Ovary (tissue), 9 donors: ENCODE data around the gene HDAC7. TPM values are rescaled to one million over a fixed set of nuclear protein-coding genes. Genes with fewer than 3 reads are reported as not detected.
A peak's percentile ranks its signal among the peaks of the same experiment; 100 is the strongest.

Source experiments
- DNase-seq, 5 donors: peaks; one replicate each; pipeline ENCODE4 v3.0.0-alpha.2; 2019 to 2020
- H3K27ac ChIP-seq, 2 donors: fragments of 200-600 bp; one replicate each; pipeline versions ENCODE4 v1.5.1 to v1.8.0; 2019 to 2022
- H3K27me3 ChIP-seq: fragments of 200-600 bp; one replicate; pipeline ENCODE4 v1.8.0; 2022
- H3K36me3 ChIP-seq: fragments of 200-600 bp; sonication (generic); one replicate; pipeline ENCODE4 v1.5.1; 2019
- H3K4me1 ChIP-seq: one replicate; pipeline ENCODE4 v1.8.1; 2013; ENCODE audit warnings: mild to moderate bottlenecking, moderate library complexity; ENCODE audit not compliant: insufficient read depth
- H3K4me3 ChIP-seq: fragments of 200-600 bp; sonication (generic); one replicate; pipeline ENCODE4 v1.5.1; 2017
- H3K9me3 ChIP-seq, 2 donors: fragments of 200-600 bp in 1 of 2; sonication (generic) in 1 of 2; one replicate each; pipeline versions ENCODE4 v1.5.1 to v1.8.1; 2013 to 2019; ENCODE audit warnings: mild to moderate bottlenecking in 1 of 2, moderate library complexity in 1 of 2
- CTCF ChIP-seq, 3 donors: fragments of 450-650 bp in 2 of 3; fragments of 200-600 bp in 1 of 3; IDR thresholded peaks; one replicate each; pipeline versions ENCODE4 v1.5.1 to v1.8.0; 2016 to 2022; ENCODE audit warnings: antibody characterized with exemption in 3 of 3, mild to moderate bottlenecking in 1 of 3
- EP300 ChIP-seq: sonication (generic); formaldehyde crosslinking; IDR thresholded peaks from one replicate; pipeline ENCODE4 v1.6.1; 2017; ENCODE audit warnings: antibody characterized with exemption
- POLR2A ChIP-seq: fragments of 450-650 bp; IDR thresholded peaks from one replicate; pipeline ENCODE4 v1.6.1; 2017; ENCODE audit warnings: antibody characterized with exemption, mild to moderate bottlenecking, moderate library complexity
- WGBS, 3 donors: extraction: QIAGEN DNeasy Blood & Tissue Kit in 1 of 3; methylation state at CpG; one replicate each; pipeline versions ENCODE4 v1.1.5 to v1.1.7; 2013 to 2017; 5-methylcytosine and 5-hydroxymethylcytosine counted together
- intact Hi-C, 4 donors: fragments of 100-400 bp; cut with DNase I; formaldehyde crosslinking; loops; one replicate each; pipeline versions ENCODE4 v1.11.0 to v1.15.1; 2022 to 2023
- polyA plus RNA-seq, 2 donors: library from polyadenylated mRNA; stranded (reverse); fragments of 200-250 nt in 1 of 2; fragments of 350-450 nt in 1 of 2; fragmentation: Illumina TruSeq in 1 of 2; extraction: RNeasy Lipid Tissue Mini Kit (QIAGEN cat#74804) in 1 of 2; gene quantifications; one replicate each; pipeline ENCODE4 v1.2.3, GENCODE V29; 2013 to 2014
- total RNA-seq, 7 donors: library from RNA; depleted of rRNA in 2 of 7; stranded (reverse); fragments of >200 nt in 2 of 7; fragmentation: NEBNext Ultra II Directional in 3 of 7; extraction: Animal tissue kit (Norgen Biotek cat#: 25700) in 3 of 7; gene quantifications; one replicate each; pipeline versions ENCODE4 v1.1.0 to v1.2.4, GENCODE V29; 2016 to 2023
- donor health status: DM: no; HTN: no; CAD: no; lungs with moderate emphysema.
- donor health status: DM: no; HTN: no; CAD: no.
- donor health status: Bipolar disorder and iron deficiency.
- donor health status: DM: yes; HTN: yes; CAD: no.
- donor health status: DM: no; HTN: no; CAD: no.
- donor health status: DM: yes; HTN: yes; CAD: no.

The HDAC7 gene
- total and polyA plus RNA-seq, 9 donors, result 40.1 to 151 (median 102) TPM

- 74 to 81% (median 79%) methylated on average over 19 of the region's 19 CpGs for WGBS, 3 donors
- peak overlapping the region in 1 of 2 donors; percentile 34 for H3K27ac ChIP-seq
- H3K27me3 ChIP-seq, result no peaks in the 10 kb centered on the region
- H3K36me3 ChIP-seq, result no peaks in the 10 kb centered on the region
- TF ChIP-seq CTCF (IDR thresholded peaks at IDR 0.05) (no peak), POLR2A (no peak), EP300 (no peak)
- intact Hi-C loops, result no loop called here
- no peaks in the 10 kb centered on the region for H3K9me3 ChIP-seq
- peaks cover 12% of the 10 kb centered on the region for H3K4me1 ChIP-seq
- no peak for DNase-seq
- H3K4me3 ChIP-seq, result no peak overlapping the region
Observed at GRCh38 chr12:47750916-47751470, 68.7 kb downstream of the HDAC7 start.

GRCh38 chr12:47750229-47750798 lies 69.4 kb downstream of the HDAC7 start:
- 57 to 65% (median 58%) methylated on average over 10 of the region's 10 CpGs for WGBS, 3 donors
- no peak for TF ChIP-seq CTCF (IDR thresholded peaks at IDR 0.05)
- TF ChIP-seq POLR2A, result no peak
- TF ChIP-seq EP300, result no peak
- intact Hi-C loops, result no loop called here
- Histone ChIP-seq H3K4me3 (no peak overlapping the region), H3K27me3 (no peaks in the 10 kb centered on the region), H3K27ac (peak overlapping the region in 1 of 2 donors; percentile 19), H3K4me1 (peaks cover 11% of the 10 kb centered on the region), H3K36me3 (no peaks in the 10 kb centered on the region), H3K9me3 (no peaks in the 10 kb centered on the region)
- DNase-seq, result no peak

GRCh38 chr12:47748899-47749298 lies 70.8 kb downstream of the HDAC7 start:
- H3K36me3 ChIP-seq, result no peaks in the 10 kb centered on the region
- peaks cover 7% of the 10 kb centered on the region for H3K4me1 ChIP-seq
- WGBS, 3 donors, result 98 to 99% (median 98%) methylated on average over 3 of the region's 3 CpGs
- no peak for DNase-seq
- H3K27me3 ChIP-seq, result no peaks in the 10 kb centered on the region
- intact Hi-C loops, result no loop called here
- H3K27ac ChIP-seq, result no peak overlapping the region
- H3K9me3 ChIP-seq, result no peaks in the 10 kb centered on the region
- H3K4me3 ChIP-seq, result no peak overlapping the region
- TF ChIP-seq EP300, result no peak
- no peak for TF ChIP-seq CTCF (IDR thresholded peaks at IDR 0.05)
- no peak for TF ChIP-seq POLR2A

- intact Hi-C loops, result no loop called here
- TF ChIP-seq CTCF (IDR thresholded peaks at IDR 0.05), result no peak
- no peak for TF ChIP-seq EP300
- no peak for TF ChIP-seq POLR2A
- no peaks in the 10 kb centered on the region for H3K36me3 ChIP-seq
Observed at GRCh38 chr12:47748507-47748828, 71.2 kb downstream of the HDAC7 start.

More at GRCh38 chr12:47748507-47748828, 71.2 kb downstream of the HDAC7 start:
- Histone ChIP-seq H3K4me1 (peaks cover 7% of the 10 kb centered on the region), H3K27ac (no peak overlapping the region), H3K27me3 (no peaks in the 10 kb centered on the region), H3K4me3 (no peak overlapping the region), H3K9me3 (no peaks in the 10 kb centered on the region)
- DNase-seq, result no peak
- 84 to 86% (median 86%) methylated on average over 1 of the region's 1 CpG for WGBS, 3 donors
